Skeletal muscle tissue (tissue), 4 donors: ENCODE measurements around the gene GLIS2. TPM values are rescaled to one million over a fixed set of nuclear protein-coding genes. Genes with fewer than 3 reads are reported as not detected.
A peak's percentile ranks its signal among the peaks of the same experiment; 100 is the strongest.

Experiments
- H3K27ac ChIP-seq: one replicate; pipeline ENCODE4 v1.7.0; 2013; ENCODE audit warnings: mild to moderate bottlenecking, low read depth, low read length, inconsistent platforms
- H3K27me3 ChIP-seq, 3 donors: one replicate each; pipeline ENCODE4 v1.7.0; 2013; ENCODE audit warnings: low read length in 3 of 3; ENCODE audit not compliant: control insufficient read depth in 3 of 3, insufficient read depth in 3 of 3
- H3K36me3 ChIP-seq, 3 donors: one replicate each; pipeline ENCODE4 v1.7.0; 2013; ENCODE audit warnings: low read length in 3 of 3; ENCODE audit not compliant: control insufficient read depth in 3 of 3, insufficient read depth in 3 of 3
- H3K4me1 ChIP-seq, 3 donors: one replicate each; pipeline ENCODE4 v1.7.0; 2013; ENCODE audit warnings: low read length in 3 of 3, mild to moderate bottlenecking in 3 of 3; ENCODE audit not compliant: control insufficient read depth in 3 of 3, insufficient read depth in 3 of 3
- H3K4me3 ChIP-seq, 3 donors: one replicate each; pipeline ENCODE4 v1.7.0; 2013; ENCODE audit warnings: low read length in 3 of 3
- H3K9ac ChIP-seq, 3 donors: one replicate each; pipeline ENCODE4 v1.7.0; 2013; ENCODE audit warnings: low read length in 3 of 3, mild to moderate bottlenecking in 3 of 3, moderate library complexity in 2 of 3, low read depth in 1 of 3
- H3K9me3 ChIP-seq, 3 donors: one replicate each; pipeline ENCODE4 v1.7.0; 2013; ENCODE audit warnings: low read length in 3 of 3; ENCODE audit not compliant: control insufficient read depth in 3 of 3
- total RNA-seq: library from RNA; depleted of rRNA; stranded (reverse); fragments of >200 nt; gene quantifications from one replicate; pipeline ENCODE4 v1.2.3, GENCODE V29; 2014
- donor health status: Osteomylitis.

GLIS2 gene
- total RNA-seq, 1 donor from 2014 or later = 4.2 TPM

DNA sequence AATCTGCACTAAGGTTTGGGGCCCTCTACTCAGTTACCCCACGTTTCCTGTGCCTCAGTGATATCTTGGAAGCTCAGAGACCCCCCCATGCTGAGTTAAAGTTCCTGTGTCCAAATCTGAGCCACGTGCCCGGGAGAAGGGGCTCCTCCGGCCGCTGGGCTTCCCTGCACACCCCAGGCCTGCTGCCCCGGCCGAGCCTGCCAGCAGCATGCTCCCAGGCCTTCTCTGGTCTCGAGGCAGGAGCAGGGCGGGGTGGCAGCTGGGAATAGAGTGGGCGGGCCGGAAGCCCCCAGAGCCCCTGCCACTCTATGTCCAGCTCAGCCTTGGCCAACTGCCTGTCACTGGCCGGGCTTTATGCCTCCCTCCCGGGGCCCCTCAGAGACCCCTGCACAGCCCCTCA is 50.1 kb downstream of the GLIS2 start:
- H3K9ac ChIP-seq = no peak overlapping the region
- H3K9me3 ChIP-seq = no peaks in the 10 kb centered on the region
- peaks cover 5 to 17% (median 12%) of the 10 kb centered on the region in 3 donors for H3K36me3 ChIP-seq
- H3K4me3 ChIP-seq = no peak overlapping the region
- H3K27me3 ChIP-seq = no peaks in the 10 kb centered on the region
- H3K4me1 ChIP-seq = peaks cover 7 to 16% (median 12%) of the 10 kb centered on the region in 3 donors
- H3K27ac ChIP-seq = no peak overlapping the region

GRCh38 chr16:4367393-4367856 is 51.6 kb downstream of the GLIS2 start:
- H3K4me1 ChIP-seq = peaks cover 10 to 24% (median 20%) of the 10 kb centered on the region in 3 donors
- peaks cover 5 to 8% (median 7%) of the 10 kb centered on the region in 3 donors for H3K36me3 ChIP-seq
- no peak overlapping the region for H3K27ac ChIP-seq
- no peaks in the 10 kb centered on the region for H3K27me3 ChIP-seq
- H3K4me3 ChIP-seq = no peak overlapping the region
- no peaks in the 10 kb centered on the region for H3K9me3 ChIP-seq
- no peak overlapping the region for H3K9ac ChIP-seq

GRCh38 chr16:4369007-4369733 is 53.3 kb downstream of the GLIS2 start:
- no peak overlapping the region for H3K9ac ChIP-seq
- no peak overlapping the region for H3K27ac ChIP-seq
- peaks cover 11 to 31% (median 25%) of the 10 kb centered on the region in 3 donors for H3K4me1 ChIP-seq
- H3K27me3 ChIP-seq = no peaks in the 10 kb centered on the region
- peaks cover 3 to 8% (median 5%) of the 10 kb centered on the region in 3 donors for H3K36me3 ChIP-seq
- no peaks in the 10 kb centered on the region for H3K9me3 ChIP-seq
- H3K4me3 ChIP-seq = no peak overlapping the region

DNA sequence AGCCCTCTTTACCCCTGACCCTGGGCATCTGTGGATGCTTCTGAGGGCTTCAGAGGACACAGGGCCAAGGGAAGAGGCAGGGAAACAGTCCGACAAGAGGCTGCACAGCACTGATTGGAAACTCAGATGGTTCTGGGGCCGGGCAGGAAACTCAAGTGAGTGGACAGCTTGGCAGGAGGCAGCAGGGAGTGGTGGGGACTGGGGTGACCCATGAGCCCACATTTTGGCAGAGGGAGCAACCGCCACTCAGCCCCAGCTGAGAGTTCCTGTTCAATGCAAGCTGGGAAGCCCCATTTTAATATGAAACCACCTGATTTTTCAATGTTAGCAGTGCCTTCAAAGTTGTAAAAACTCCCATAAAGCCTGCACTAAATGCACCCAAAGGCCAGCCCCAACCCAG is 54.3 kb downstream of the GLIS2 start:
- H3K4me1 ChIP-seq = peaks cover 19 to 37% (median 30%) of the 10 kb centered on the region in 3 donors
- H3K27ac ChIP-seq = peak overlapping the region; percentile 81
- H3K27me3 ChIP-seq = no peaks in the 10 kb centered on the region
- peak overlapping the region in 1 of 3 donors; percentile 51 for H3K9ac ChIP-seq
- peaks cover 0 to 3% (median 2%) of the 10 kb centered on the region in 3 donors for H3K36me3 ChIP-seq
- H3K9me3 ChIP-seq = no peaks in the 10 kb centered on the region
- H3K4me3 ChIP-seq = no peak overlapping the region

DNA sequence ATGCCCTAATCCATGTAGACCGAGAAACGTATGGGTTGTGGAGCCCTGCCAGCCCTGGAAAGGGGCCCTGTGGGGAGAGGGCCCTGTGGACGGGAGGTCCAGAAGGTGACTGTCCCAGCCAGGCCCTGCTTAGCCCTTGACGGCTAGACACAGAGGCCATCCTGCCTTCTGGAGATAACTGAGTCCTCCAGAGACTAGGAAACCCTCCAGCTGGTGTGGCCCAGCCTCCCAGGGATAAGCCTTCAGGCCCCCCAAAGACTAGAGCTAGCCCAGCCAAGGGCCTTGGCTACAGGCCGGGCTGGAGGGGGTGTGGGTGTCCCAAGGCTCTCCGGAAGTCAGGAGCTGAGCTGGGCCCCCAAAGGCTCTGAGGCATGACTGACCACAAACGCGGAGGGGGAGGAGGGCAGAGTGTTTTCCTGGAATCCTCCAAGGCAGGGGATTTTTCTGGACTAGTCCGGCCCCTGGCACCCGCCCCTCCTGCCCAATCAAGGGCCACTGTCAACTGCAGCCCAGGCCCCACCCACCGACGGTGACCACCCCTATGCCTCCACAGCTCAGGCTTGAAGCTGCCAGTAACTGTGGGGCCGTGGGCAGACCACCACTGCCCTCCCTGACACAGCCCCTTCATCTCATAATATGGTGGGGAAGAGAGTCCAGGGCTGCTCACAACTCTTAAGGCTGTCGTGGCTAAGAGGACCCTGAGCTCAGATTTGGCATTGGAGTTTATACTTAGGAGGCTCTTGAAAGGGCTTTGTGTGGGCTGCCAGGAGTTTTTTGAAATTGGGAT is 54.9 kb downstream of the GLIS2 start:
- peak overlapping the region; percentile 81 for H3K27ac ChIP-seq
- H3K4me3 ChIP-seq = peak overlapping the region in 1 of 3 donors; percentile 55
- no peaks in the 10 kb centered on the region for H3K27me3 ChIP-seq
- no peaks in the 10 kb centered on the region for H3K36me3 ChIP-seq
- no peaks in the 10 kb centered on the region for H3K9me3 ChIP-seq
- peak overlapping the region in 1 of 3 donors; percentile 51 for H3K9ac ChIP-seq
- H3K4me1 ChIP-seq = peaks cover 21 to 40% (median 33%) of the 10 kb centered on the region in 3 donors

DNA sequence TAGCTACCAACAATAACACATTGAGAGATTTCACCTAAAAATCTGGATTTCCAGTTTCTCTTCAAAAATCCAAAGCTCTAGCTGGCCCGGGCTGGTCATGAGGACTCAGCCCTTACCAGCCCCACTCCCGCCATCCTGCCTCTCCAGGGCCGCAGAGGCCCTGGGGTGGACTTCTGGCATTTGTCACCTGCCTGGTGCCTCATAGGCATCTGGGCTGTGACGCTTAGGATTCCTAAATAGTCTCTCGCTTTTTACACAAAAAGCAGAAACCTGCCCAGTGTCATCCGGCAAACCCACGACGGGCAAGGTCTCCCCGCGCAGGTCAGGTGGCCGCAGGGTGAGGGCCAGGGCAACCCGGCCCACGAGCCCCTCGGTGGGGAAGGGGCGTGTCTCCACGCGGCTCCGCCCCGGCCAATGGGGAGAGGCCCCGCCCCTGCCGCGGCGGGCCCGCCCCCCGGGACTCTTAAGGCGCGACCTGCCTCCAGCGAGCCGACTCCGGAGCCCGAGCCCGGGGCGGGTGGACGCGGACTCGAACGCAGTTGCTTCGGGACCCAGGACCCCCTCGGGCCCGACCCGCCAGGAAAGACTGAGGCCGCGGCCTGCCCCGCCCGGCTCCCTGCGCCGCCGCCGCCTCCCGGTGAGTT is 55.6 kb downstream of the GLIS2 start, which contains the start of gene VASN:
VASN (plus strand) TSS at position 492 of the 644 bp plus-strand sequence. CDS start 9,030 bp downstream, outside the sequence.
- Histone ChIP-seq H3K9ac (peak within 1 kb of the TSS; percentile 39 to 74 (median 54)), H3K27ac (peak within 1 kb of the TSS; percentile 81), H3K4me1 (peaks cover 24 to 48% (median 40%) of the 10 kb centered on the region in 3 donors)

GRCh38 chr16:4372001-4372577 is 56.2 kb downstream of the GLIS2 start:
- H3K9ac ChIP-seq = peak overlapping the region; percentile 39 to 74 (median 54)
- H3K27ac ChIP-seq = peak overlapping the region; percentile 78
- no peaks in the 10 kb centered on the region for H3K36me3 ChIP-seq
- H3K4me1 ChIP-seq = peaks cover 30 to 54% (median 45%) of the 10 kb centered on the region in 3 donors
- H3K27me3 ChIP-seq = no peaks in the 10 kb centered on the region
- H3K9me3 ChIP-seq = no peaks in the 10 kb centered on the region
- peak overlapping the region; percentile 55 to 68 (median 63) for H3K4me3 ChIP-seq

More for the DNA sequence above, 55.6 kb downstream of the GLIS2 start, which contains the start of gene VASN:
- no peaks in the 10 kb centered on the region for H3K9me3 ChIP-seq
- no peaks in the 10 kb centered on the region for H3K36me3 ChIP-seq
- no peaks in the 10 kb centered on the region for H3K27me3 ChIP-seq
- peak within 1 kb of the TSS; percentile 55 to 68 (median 63) for H3K4me3 ChIP-seq

DNA sequence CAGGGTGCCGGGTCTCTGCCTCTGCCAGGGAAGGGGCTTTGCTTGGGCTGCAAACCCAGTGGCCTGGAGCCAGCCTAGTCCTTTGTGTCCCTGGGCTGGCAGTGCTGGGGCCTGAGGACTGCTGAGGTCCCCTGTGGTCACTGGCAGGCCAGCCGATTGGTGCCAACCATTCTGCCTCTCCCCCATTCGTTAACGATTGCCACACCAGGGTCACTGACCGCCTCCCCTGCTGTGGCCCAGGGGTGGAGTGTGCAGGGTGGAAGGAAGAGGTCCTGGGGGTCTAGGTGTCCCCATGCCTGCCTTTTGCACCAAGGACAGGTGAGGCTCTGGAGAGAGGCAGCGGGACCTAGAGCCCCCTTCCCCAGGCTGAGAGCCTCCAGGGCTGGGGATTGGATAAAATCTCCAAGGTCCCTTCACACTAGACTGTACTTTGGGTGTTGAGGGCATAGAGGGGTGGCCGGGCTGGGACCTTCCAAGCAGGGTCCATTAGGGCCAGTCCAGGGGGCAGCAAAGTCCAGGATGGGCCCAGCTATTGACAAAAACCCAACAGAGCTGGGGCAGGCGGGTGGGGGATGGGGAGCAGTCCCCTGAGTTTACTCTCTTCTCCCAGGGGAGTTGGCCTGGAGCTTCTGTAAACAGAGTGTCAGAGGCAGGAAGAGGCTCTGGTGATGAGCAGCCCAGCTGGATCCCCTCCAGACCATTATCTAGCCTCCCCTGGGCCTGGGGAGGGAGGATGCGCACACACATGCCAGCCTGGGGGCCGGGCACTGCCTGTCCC is 56.9 kb downstream of the GLIS2 start:
- peak overlapping the region; percentile 78 for H3K27ac ChIP-seq
- no peaks in the 10 kb centered on the region for H3K36me3 ChIP-seq
- H3K4me3 ChIP-seq = peak overlapping the region; percentile 55 to 68 (median 63)
- H3K9me3 ChIP-seq = no peaks in the 10 kb centered on the region
- peak overlapping the region; percentile 39 to 74 (median 54) for H3K9ac ChIP-seq
- H3K27me3 ChIP-seq = no peaks in the 10 kb centered on the region
- H3K4me1 ChIP-seq = peaks cover 35 to 59% (median 49%) of the 10 kb centered on the region in 3 donors
